HPDE6-E6E7 (cell line): ENCODE measurements around the gene PGM3.

Experiments
- DNase-seq: peaks from one replicate; pipeline ENCODE4 v3.0.0; 2011; ENCODE audit warnings: missing footprints; ENCODE audit errors: extremely low spot score

The PGM3 gene

DNA sequence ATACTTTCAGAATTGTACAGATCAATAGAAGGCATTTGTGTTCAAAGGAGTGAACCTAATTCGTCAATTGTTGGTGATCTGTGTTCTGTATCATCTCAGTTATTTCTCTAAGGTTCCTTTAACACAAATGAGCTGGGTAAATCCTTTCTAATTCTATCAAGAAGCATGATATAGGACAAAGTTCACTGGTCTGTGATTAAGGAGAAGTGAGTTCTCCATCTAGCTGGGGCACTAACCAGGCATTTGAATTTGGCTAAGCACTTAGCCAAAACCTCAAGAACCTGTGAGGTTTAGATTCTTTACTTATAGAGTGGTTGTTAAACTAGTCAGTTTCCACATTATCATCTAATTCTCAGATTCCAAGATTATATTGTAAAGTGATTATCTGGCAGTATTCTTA, 75.3 kb downstream of the PGM3 start:
- no peak for DNase-seq
